GM15510 (cell line): ENCODE measurements around the gene PTPRC.

ENCODE experiments used
- POLR2A ChIP-seq: IDR thresholded peaks from 3 replicates; pipeline ENCODE4 v1.6.1; 2011; ENCODE audit warnings: borderline replicate concordance; ENCODE audit not compliant: insufficient read length; ENCODE audit errors: extremely low read depth

The PTPRC gene

DNA sequence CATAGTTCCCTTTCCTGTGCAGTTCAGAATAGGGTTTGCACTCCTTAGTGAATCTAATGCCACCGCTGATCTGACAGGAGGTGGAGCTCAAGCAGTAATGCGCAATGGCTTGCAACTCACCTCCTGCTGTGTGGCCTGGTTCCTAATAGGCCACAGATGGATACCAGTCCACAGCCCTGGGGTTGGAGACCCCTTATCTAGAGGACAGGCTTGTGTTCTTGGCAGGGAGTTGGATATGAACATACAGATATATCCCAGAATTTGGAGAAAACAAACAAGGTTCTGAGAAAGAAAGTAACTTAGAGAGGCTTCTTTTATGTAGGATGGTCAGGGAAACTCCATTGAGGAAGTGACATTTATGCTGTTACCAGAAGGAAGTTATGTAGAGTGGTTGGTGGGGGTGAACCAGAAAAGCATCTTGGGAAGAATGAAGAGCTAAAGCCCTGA, 5.1 kb upstream of the PTPRC start:
- no peak for TF ChIP-seq POLR2A

DNA sequence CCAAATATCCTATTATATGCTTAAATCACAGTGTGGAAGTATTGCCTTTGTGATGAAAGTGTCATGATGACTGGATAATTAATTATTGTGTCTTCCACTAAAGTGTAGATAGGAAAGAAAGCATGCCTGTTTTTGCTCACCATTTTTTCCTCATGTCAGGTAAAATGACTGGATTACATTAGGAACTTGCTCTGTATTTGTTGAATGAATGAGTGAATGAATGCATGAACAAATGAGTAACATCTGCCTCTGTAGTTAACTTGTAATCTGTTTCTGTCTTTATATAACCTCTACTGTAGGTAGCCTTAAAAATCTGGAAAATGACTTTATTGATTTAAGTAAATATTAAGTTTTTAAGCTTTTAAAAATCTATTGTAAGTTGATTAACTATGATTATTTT, 2.9 kb upstream of the PTPRC start:
- no peak for TF ChIP-seq POLR2A

DNA sequence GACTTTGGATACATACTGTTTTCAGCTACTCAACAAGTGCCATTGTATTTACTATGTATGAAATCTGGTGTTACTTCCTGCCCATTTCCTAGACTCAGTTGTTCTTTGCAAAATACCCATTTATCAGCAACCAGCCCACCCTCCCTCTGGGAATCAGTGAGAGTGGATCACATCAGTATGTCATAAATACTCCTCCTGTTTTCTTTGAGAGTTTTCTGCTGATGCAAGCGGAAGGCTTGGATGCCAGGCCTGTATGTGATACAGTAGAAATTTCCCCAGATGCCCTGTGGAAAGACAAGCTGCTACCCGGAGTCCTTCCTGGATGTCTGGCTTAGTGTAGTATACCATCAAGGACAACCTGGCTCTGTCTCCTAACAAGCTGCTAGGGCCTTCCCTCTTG, 2.4 kb upstream of the PTPRC start:
- no peak for TF ChIP-seq POLR2A

DNA sequence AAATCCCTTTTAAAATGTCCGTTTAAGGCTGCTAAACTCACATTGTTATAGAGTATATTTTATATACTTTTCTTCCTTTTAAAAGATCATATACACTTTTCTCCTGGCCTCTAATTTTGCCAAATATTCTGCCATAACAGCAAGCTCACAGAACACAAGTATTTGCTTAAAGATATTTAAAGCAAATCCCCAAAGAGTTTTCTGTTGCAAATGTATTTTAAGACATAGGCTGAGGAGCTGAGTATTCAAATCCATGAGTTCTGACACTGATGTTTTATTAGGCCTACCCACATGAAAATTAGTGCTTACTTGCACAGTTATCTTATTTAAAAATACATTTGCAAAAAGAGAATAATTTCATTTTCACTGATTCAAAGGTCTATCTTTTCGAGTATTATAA, 1.7 kb upstream of the PTPRC start:
- no peak for TF ChIP-seq POLR2A

DNA sequence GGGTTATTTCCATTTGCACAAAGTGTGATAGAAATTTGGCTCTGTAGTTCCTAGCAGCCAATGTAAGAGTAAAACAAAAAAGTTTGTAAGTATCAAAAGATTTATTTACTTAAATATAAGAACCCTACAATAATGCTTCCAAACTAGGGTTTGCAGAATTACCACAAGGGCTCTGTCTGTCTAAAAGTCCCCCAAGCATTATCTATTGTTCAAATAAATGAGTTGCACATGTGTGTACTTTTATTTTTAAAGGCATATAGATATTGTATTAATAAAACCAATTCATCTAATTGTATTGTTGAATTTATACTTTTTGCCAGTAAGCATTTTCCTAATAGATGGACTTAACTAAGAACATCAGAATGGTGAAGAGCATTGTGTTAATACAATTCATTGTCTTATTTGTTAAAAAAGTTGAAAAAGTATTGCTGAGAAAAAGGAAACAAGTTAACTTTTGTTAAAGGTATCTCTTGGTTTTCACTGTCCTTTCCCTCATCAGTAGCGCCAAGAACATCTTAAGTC, 863 bp upstream of the PTPRC start:
- no peak for TF ChIP-seq POLR2A

DNA sequence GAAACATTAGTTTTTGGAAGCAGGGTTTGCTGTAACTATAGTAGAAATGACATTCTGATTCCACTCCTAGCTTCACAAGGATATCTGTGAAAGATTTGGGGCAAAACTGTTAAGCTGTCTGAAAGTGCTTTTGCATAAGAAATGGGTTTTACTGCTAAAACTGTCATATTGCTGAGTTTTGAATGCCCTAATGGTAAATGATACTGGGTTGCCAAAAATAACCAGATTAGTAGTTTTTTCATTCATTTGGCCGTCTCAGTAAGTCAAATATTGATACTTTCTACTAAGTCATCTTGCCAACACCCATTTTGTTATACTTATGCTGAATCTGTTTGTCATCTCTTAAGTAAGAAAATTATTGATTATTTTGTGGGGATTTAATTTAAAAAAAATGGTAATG, 399 bp upstream of the PTPRC start:
- TF ChIP-seq POLR2A, result no peak

DNA sequence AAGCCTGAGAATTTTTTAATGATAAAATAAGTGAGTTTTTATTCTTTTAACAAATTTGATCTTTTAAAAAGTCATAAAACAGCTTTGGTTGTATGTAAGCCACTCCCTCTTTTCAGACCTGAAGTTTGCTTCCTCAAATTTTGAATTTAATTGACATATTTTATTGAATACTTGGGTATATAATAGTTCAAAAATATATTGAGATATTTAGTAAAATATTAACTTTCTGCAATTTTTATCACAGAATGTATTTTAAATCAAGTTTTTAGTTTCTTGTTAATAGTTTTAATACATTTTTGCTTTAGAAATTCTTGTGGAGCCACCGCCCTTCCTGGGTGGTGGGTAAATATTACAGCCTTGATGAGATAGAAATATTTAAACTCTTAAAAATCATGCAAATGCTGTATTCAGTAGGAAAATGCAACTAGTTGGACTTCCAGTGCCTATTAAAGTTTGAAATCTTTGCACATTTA, 867 bp downstream of the PTPRC start:
- no peak for TF ChIP-seq POLR2A

DNA sequence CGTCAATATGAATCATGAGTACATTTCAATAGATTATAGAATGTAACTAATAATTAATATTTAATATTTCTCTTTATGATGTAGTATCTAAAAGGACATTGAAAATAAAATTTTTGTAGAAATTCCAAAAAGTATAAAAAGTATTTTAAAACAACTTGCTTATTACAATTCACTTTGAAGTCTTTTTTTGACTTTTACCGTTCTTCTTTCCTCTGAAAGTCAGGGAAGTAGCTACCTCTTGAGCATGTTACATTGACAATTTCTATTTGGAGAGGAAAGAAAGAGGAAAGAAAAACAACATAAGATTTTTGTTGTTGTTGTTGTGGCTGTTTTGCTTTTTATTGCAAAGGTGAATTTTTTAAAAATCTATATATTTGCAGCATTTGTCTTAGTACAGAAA, 1.3 kb downstream of the PTPRC start:
- no peak for TF ChIP-seq POLR2A

DNA sequence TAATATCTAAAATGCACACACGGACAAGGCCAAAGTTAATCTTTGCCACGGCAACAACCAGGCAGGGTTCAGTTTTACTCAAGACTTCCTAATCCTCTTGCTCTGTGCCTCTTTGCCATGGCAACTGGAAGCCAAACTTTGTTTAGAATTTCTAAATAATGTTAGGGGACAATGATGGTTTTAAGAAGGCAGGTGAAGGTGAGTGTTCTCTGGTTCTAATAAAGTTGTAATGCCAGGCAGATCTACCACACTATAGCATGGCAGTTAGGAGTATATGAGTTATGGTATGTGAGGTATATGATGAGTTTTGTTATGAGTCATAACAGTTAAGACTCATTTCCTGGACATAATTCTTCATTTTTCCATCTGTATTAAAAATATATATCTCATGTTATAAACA, 2.7 kb downstream of the PTPRC start:
- no peak for TF ChIP-seq POLR2A

DNA sequence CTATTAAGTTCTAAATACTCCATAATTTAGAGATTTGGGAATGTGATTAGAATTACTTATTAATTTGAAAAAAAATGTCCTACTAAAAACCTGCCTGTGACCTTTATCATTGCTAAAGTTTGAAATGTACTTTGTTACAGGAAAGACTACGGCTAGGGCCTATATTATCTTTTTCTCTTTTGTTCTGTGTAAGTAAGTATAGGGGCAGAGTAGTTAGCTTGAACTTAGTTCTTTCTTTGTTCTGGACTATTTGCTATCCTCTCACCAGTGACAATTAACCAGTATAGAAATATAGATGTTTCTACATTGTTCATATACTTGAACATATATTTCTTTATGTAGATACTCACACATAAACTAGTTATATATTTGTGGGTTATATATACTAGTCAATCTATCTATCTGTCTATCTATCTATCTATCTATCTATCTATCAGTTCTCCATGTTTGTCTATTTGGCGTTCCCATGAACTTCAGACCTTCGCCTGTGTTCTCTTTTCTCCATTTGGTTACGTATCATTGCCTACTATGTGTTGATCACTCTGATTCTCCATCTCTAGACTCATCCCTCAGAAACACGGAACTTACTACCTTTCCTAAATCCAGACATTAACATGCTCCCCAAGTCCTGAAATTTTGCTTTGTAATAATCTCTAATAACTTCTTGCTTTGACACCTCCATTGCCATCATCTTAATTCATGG, 3.3 kb downstream of the PTPRC start:
- no peak for TF ChIP-seq POLR2A

DNA sequence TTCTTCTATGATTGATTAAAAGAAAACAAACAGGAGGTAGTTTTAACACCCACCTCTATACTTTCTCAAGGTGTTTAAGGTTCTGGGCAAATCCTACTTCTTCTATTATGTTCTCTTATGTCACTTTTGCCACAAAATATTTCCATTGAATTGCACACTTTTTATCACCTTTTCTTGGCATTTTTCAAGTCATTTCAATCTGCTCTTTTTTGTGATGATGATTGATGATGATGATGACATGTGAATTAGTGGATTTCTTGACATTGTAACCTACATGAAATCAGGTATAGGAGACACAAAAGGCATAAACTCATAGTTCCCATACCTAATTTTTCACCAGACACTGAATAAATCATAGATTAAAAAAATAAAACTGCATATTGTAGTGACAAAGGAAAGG, 4.1 kb downstream of the PTPRC start:
- TF ChIP-seq POLR2A, result no peak

DNA sequence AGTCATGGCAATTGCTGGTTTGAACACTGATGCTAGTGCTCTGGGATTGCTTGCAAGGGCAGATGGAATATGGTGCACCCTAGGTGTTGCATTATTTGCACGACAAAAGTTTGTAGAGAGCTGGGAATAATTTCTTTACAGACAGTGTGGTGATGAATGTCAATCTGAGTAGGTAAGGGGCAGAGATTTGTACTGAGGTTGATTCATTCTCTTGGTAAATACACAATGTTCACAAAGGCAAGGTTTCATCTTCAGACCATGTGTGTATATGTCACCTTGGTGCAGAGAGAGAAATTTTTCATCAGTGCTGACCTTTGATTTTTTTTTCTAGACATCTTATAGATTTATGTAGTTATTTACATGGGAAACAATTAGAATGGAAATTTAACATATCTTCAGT, 5.0 kb downstream of the PTPRC start:
- no peak for TF ChIP-seq POLR2A

DNA sequence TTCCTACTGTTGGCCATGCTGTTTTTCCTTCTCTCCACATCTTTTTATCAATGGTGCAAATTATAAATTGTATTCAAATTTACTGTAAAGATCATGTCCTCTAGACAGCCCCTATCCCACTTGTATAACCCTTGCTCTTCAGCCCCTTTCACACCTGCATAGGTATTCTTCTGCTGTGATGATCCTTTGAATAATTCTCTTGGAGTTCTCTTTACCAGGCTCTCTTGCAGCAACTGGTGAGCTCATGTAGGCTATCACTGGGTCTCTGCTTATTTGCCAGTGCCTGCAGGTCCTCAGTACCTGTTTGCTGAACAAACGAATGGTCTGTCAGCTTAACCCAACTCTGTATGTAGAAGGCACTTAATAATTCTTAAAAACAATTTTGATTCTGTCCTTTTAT, 8.2 kb downstream of the PTPRC start:
- TF ChIP-seq POLR2A, result no peak

DNA sequence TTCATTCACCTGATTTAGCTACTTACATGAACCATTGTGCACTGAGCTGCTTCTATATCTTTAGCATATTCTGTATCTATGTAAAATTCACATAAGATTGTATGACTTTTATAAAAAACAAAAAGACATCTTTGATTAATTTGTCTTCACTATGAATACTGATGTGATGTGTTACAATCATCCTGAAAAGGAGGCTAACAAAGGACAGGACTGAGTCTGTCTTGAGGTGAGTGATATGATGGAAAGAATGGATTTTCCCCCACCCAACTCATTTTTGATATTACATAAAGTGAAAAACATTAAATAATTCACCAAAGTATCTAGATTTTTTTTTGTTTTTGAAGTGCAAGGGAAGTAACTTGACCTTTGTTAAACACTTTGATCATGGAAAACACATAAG, 9.8 kb downstream of the PTPRC start:
- no peak for TF ChIP-seq POLR2A

DNA sequence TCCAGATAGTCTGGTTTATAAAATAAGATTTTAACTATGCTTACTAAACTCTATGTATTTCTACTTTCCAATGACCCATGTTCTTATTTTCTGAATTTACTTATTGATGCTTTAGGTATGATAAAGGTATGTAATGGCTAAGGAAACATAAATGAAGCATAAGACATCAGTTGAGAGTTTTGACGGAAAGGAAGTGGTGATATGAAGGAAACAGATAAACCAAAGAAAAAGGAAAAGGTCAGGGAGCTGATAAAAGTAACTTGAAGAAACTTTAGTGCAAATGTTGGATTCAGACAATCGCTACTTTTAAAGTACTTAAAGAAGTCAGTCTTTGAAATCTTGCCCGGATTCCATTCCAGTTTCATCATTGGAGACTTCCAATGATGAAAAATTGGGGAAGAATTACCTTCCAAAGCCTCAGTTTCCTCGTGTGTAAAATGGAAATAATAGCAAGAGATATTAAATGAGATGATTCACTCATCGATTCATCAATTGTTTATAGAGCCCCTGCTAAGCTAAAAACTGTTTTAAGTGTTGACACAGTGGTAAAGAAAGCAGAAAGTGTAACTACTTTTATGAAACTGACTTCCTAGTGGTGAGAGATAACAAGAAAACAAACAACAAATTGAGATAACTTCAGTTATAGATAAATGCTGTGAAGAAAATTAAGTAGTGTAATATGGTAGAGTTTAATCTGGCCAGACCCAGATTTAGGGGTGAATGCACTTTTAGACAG, 10.6 kb downstream of the PTPRC start:
- no peak for TF ChIP-seq POLR2A

DNA sequence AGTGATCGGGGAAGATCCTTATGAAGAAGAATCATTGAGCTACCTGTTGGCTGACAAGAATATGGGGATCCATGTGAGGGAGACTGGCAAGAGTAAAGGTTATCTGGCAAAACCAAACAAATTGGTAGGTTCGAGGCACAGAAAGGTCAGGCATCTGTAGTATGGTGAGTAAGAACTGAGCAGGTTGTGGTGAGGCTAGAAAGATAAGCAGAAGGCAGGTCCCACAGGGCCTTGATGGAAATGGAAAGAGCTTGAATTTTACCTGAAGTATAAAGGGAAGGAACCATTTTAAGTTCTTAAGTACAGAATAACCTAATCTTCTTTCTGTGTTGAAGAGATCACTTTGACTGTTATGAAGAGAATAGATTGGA, 11.1 kb downstream of the PTPRC start:
- TF ChIP-seq POLR2A, result no peak

DNA sequence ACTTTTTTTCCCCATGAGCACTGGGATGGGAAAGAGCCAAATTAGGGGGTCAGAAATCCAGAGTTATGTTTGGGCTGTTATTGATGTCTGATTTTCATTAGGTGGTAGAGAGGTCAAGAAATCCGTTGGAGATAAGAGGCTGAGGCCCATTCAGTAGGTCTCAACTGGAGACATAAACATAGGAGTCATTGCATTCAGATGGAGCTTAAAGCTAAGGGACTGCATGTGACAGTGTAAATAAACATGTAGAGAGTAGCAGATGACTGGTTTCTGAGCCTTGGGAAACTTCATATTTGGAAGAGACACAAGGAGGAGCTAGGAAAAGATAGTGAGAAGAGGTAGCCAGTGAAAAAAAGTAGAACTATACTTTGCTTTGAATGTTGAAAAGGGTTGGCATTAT, 11.7 kb downstream of the PTPRC start:
- no peak for TF ChIP-seq POLR2A
